GM12878 (cell line): ENCODE results near the gene DNAJB8. TPM values are rescaled to one million over a fixed set of nuclear protein-coding genes. Genes with fewer than 3 reads are reported as not detected.

Source experiments
- BCL11A ChIP-seq: IDR thresholded peaks from 2 replicates; pipeline ENCODE4 v1.6.1; 2011; ENCODE audit warnings: low read depth, low read length
- BHLHE40 ChIP-seq, 2 experiments: fragments of 450-650 bp in 1 of 2; IDR thresholded peaks; 2 replicates each; pipeline ENCODE4 v1.6.1; 2011 to 2017; ENCODE audit warnings: low read depth in 2 of 2, borderline replicate concordance in 1 of 2, improper control_type of control experiment in 1 of 2, low read length in 1 of 2, mild to moderate bottlenecking in 1 of 2
- CBX5 ChIP-seq: sonication (generic); IDR thresholded peaks from 2 replicates; pipeline ENCODE4 v1.6.1; 2016; ENCODE audit warnings: low read depth, moderate library complexity, mild to moderate bottlenecking, inconsistent platforms
- EED ChIP-seq: sonication (generic); IDR thresholded peaks from 2 replicates; pipeline ENCODE4 v1.6.1; 2016; ENCODE audit warnings: antibody characterized with exemption, low read depth
- GABPA ChIP-seq: IDR thresholded peaks from 2 replicates; pipeline ENCODE4 v1.6.1; 2014; ENCODE audit warnings: antibody characterized with exemption, low read depth, mild to moderate bottlenecking, inconsistent platforms
- GATAD2B ChIP-seq: fragments of 450-650 bp; conservative IDR thresholded peaks from 2 replicates; pipeline ENCODE4 v1.6.1; 2017; ENCODE audit warnings: low read depth, mild to moderate bottlenecking, moderate library complexity
- MEF2B ChIP-seq: fragments of 450-650 bp; IDR thresholded peaks from 2 replicates; pipeline ENCODE4 v1.6.1; 2018; ENCODE audit warnings: mild to moderate bottlenecking, moderate library complexity; ENCODE audit not compliant: partially characterized antibody, poor library complexity, severe bottlenecking
- PAX5 ChIP-seq: IDR thresholded peaks from 2 replicates; pipeline ENCODE4 v1.6.1; 2011; ENCODE audit warnings: low read depth, low read length, borderline replicate concordance
- POLR2AphosphoS2 ChIP-seq: IDR thresholded peaks from 2 replicates; pipeline ENCODE4 v1.6.1; 2011; ENCODE audit warnings: low read depth, mild to moderate bottlenecking, low read length, improper control_type of control experiment, moderate library complexity
- POLR2AphosphoS5 ChIP-seq: IDR thresholded peaks from 2 replicates; pipeline ENCODE4 v1.6.1; 2011; ENCODE audit warnings: mild to moderate bottlenecking, low read length, inconsistent platforms
- SP1 ChIP-seq: IDR thresholded peaks from one replicate; pipeline ENCODE4 v1.6.1; 2011; ENCODE audit warnings: low read depth, low read length
- TARDBP ChIP-seq: IDR thresholded peaks from 2 replicates; pipeline ENCODE4 v1.6.1; 2016; ENCODE audit warnings: borderline replicate concordance
- TCF12 ChIP-seq: IDR thresholded peaks from 2 replicates; pipeline ENCODE4 v1.6.1; 2011; ENCODE audit warnings: low read depth, mild to moderate bottlenecking, low read length
- YY1 ChIP-seq: IDR thresholded peaks from 2 replicates; pipeline ENCODE4 v1.6.1; 2011; ENCODE audit warnings: low read depth, mild to moderate bottlenecking, low read length
- ZNF622 ChIP-seq: fragments of 450-650 bp; IDR thresholded peaks from 2 replicates; pipeline ENCODE4 v1.6.1; 2017; ENCODE audit warnings: mild to moderate bottlenecking, inconsistent platforms
- polyA plus RNA-seq, 11 experiments: library from polyadenylated mRNA; depleted of rRNA in 4 of 11; unstranded in 6 of 11; stranded (reverse) in 5 of 11; fragments of >200 nt; fragmentation: Nextera tagmentation in 4 of 11; fragmentation: Illumina TruSeq in 1 of 11; extraction: Ambion mirVana in 4 of 11; extraction: Trizol in 1 of 11; gene quantifications; 1 replicate in 1 of 11; 2 replicates in 10 of 11; pipeline versions ENCODE4 v1.2.1 to v1.2.3, GENCODE V29; 2011 to 2016; ENCODE audit warnings: inconsistent platforms in 2 of 11, missing spikeins in 2 of 11, low read depth in 1 of 11
- total RNA-seq, 4 experiments: library from RNA; depleted of rRNA in 3 of 4; stranded (reverse); fragments of >200 nt in 3 of 4; fragmentation: Illumina TruSeq in 1 of 4; extraction: Trizol in 1 of 4; gene quantifications; 2 replicates each; pipeline versions ENCODE4 v1.2.1 to v1.2.3, GENCODE V29; 2013 to 2021
- TF ChIP-seq, protein P1 (sequence below): fragments of 450-650 bp; IDR thresholded peaks from 2 replicates; pipeline ENCODE4 v1.6.1; 2017; ENCODE audit warnings: low read depth, mild to moderate bottlenecking, moderate library complexity

Gene DNAJB8
- total and polyA plus RNA-seq, 10 of the 15 experiments (the other 5 are each of a cell fraction or from before 2014, with no cell fraction given): not detected

GRCh38 chr3:128447561-128448013 lies 19.1 kb downstream of the DNAJB8 start (continued):
- peak; percentile 49; the same call in 1 of the 2 replicates for TF ChIP-seq PAX5
- TF ChIP-seq CBX5: peak; percentile 43; the same call in 1 of the 2 replicates
- TF ChIP-seq POLR2AphosphoS2: no peak
- no peak for TF ChIP-seq BCL11A
- no peak for TF ChIP-seq BHLHE40 (IDR thresholded peaks at IDR 0.05; ENCODE audit: borderline replicate concordance in 1 of 2, low read depth in 2 of 2, low read length in 1 of 2)
- no peak for TF ChIP-seq POLR2AphosphoS5
- no peak for TF ChIP-seq MEF2B
- TF ChIP-seq GABPA: no peak
- no peak for TF ChIP-seq SP1
- TF ChIP-seq GATAD2B: no peak
- 0 out of 2 replicates have a peak, but pooled peaks have one; percentile 24 for TF ChIP-seq TCF12
- no peak for TF ChIP-seq TARDBP
- TF ChIP-seq ZNF622: no peak
- TF ChIP-seq, protein P1, sequence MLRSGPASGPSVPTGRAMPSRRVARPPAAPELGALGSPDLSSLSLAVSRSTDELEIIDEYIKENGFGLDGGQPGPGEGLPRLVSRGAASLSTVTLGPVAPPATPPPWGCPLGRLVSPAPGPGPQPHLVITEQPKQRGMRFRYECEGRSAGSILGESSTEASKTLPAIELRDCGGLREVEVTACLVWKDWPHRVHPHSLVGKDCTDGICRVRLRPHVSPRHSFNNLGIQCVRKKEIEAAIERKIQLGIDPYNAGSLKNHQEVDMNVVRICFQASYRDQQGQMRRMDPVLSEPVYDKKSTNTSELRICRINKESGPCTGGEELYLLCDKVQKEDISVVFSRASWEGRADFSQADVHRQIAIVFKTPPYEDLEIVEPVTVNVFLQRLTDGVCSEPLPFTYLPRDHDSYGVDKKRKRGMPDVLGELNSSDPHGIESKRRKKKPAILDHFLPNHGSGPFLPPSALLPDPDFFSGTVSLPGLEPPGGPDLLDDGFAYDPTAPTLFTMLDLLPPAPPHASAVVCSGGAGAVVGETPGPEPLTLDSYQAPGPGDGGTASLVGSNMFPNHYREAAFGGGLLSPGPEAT: no peak
- TF ChIP-seq YY1: peak; percentile 73
- TF ChIP-seq EED: no peak
